RKO (cell line): Measurements from ENCODE around the gene YIF1B.
"Not testable (repeated sequence)": the region's sequence is repeated elsewhere in the genome, so short reads cannot be mapped to it uniquely, and the experiment has no call there.

Source experiments
- DNase-seq: peaks from one replicate; pipeline ENCODE4 v3.0.0-alpha.2; 2016; ENCODE audit warnings: low spot score

The YIF1B gene, protein sequence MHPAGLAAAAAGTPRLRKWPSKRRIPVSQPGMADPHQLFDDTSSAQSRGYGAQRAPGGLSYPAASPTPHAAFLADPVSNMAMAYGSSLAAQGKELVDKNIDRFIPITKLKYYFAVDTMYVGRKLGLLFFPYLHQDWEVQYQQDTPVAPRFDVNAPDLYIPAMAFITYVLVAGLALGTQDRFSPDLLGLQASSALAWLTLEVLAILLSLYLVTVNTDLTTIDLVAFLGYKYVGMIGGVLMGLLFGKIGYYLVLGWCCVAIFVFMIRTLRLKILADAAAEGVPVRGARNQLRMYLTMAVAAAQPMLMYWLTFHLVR

GRCh38 chr19:38315657-38316476, at the start of gene YIF1B:
Gene YIF1B (minus strand): TSS chr19:38315947. CDS start chr19:38315917, 30 bp downstream.
- peak; percentile 98 for DNase-seq

DNA sequence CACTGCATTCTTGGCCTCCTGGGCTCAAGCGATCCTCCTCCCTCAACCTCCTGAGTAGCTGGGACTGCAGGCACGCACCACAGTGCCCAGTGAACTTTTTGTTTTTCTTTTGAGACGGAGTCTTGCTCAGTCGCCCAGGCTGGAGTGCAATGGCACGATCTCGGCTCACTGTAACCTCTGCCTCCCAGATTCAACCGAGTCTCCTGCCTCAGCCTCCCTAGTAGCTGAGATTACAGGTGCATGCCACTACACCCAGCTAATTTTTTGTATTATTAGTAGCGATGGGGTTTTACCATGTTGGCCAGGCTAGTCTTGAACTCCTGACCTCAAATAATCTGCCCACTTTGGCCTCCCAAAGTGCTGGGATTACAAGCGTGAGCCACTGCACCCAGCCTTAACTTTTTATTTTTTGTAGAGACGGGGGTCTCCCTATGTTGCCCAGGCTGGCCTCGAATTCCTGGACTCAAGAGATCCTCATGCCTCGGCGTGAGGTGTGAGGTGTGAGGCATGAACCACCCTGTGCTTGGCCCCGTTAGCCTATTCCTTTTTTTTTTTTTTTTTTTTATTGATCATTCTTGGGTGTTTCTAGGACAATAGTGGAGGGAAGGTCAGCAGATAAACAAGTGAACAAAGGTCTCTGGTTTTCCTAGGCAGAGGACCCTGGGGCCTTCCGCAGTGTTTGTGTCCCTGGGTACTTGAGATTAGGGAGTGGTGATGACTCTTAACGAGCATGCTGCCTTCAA, 47.4 kb upstream of the YIF1B start:
- not testable (repeated sequence) for DNase-seq

DNA sequence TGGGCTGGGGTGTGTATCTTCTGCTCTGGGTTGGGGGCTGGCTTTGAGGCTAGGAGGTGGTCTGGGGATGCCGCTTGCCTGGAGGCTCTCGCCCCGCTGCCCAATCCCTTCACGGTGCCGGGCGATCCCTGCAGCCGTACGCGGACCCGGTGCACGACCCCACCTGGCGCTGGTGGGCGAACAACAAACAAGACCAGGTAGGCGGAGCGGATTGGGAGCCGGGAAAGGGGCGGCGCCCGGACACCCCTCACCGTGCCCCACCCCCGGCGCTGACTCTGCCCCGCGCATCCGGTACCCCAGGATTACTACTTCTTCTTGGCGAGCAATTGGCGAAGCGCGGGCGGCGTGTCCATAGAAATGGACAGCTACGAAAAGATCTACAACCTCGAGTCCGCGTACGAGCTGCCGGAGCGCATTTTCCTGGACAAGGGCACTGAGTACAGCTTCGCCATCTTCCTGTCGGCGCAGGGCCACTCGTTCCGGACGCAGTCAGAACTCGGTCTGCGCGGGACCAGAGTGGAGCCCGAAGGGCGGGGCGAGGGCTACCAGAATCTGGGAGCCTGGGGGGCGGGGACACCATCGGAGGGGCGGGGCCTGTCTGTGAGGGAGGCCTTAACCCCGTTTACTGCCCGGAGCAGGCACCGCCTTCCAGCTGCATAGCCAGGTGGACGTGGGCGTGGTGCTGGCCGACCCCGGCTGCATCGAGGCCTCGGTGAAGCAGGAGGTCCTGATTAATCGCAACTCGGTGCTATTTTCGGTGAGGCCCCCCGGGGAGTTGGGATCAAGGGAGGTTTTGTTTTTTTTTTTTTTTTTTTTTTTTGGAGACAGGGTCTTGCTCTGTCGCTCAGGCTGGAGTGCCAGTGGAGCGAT, 46.6 kb upstream of the YIF1B start:
- DNase-seq, result peak; percentile 75

DNA sequence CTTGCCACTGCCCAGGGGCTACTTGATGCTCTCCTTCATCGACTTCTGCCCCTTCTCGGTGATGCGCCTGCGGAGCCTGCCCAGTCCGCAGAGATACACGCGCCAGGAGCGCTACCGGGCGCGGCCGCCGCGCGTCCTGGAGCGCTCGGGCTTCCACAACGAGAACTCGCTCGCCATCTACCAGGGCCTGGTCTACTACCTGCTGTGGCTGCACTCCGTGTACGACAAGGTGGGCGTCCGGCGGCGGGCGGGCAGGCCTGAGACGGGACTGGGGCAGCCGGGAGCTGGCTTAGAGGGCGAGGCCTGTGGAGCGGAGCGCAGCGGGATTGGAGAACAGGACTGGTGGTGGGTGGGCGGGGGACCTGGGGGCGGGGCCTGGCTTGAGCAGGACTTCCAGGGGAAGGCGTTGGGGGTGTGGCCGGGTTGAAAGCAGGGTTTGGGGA, 45.9 kb upstream of the YIF1B start:
- peak; percentile 73 for DNase-seq

- no peak for DNase-seq
Observed at GRCh38 chr19:38360839-38361631, 45.3 kb upstream of the YIF1B start.

GRCh38 chr19:38360351-38360750, 44.6 kb upstream of the YIF1B start:
- no peak for DNase-seq

GRCh38 chr19:38359242-38360021, 43.7 kb upstream of the YIF1B start:
- no peak for DNase-seq

- no peak for DNase-seq
Observed at GRCh38 chr19:38358071-38358470, 42.3 kb upstream of the YIF1B start.

GRCh38 chr19:38355728-38356725, 40.3 kb upstream of the YIF1B start:
- DNase-seq, result no peak

DNA sequence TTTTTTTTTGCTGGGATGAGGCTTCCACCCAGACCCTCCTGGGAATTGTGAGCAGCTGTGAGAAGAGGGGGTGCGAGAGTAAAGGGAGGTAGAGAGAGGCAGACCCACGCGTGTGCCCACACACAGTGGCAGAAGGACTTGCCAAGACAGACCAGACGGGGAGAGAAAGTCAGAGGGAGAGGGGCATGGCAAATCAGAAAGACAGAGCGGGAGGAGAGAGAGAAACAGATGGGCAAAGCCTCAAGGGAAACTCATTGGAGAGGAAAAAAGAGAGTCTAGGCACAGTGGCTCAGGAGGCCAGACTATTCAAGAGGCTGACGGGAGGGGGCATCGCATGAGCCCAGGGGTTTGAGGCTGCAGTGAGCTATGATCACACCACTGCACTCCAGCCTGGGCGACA, 36.9 kb upstream of the YIF1B start:
- DNase-seq, result no peak

GRCh38 chr19:38351865-38352395, 36.2 kb upstream of the YIF1B start:
- no peak for DNase-seq

DNA sequence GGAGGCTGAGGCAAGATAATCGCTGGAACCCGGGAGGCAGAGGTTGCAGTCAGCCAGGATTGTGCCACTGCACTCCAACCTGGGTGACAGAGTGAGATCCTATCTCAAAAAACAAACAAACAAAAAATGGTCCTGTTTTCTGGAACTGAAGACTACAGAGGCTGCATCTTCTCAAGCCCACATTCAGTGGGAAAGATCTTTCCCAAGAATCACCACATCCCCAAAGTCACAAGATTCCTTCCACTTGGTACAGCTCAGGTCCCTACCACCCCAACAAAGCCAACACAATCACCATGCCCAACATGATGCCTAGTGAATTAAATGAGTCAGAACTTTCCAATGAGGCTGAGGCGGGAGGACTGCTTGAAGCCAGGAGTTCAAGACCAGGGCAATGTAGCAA, 35.1 kb upstream of the YIF1B start:
- no peak for DNase-seq

- DNase-seq, result no peak
Observed at GRCh38 chr19:38346837-38347236, 31.1 kb upstream of the YIF1B start.

DNA sequence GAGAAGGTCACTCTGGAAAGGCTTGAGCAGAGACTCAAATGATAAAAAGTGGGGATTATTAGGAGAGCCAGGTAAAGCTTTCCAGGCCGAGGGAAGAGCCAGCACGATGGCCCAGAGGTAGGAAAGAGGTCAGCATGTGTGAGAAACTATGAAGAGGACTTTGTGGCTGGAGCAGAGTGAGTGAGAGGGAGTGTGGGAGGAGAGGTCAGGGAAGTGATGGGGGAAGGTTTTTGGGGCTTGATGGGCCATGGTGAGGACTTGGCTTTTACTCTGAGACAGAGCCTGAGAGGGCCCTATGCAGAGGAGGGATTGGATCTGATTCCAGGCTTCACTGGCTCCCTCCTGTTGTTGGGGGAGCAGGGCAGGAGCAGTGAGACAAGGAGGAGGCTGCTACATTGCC, 25.2 kb upstream of the YIF1B start:
- no peak for DNase-seq

DNA sequence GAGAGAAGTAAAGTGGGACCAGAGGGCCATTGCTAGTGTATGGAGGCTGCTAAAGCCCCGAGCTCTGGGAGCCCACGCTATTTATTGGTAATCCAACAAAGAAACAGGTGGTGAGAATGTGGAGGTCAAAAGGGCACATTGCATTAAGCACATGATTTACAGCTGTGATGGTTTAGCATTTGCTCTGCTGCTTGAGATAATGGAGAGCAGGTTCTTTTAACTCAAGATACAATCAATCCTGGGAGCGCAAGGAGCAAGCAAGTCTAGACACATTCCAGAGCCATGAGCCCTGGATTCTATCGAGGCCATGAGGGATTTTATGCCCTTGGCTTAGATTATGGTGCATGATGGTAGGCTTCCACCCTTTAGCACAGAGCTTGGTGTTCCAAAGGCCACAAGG, 23.3 kb upstream of the YIF1B start:
- DNase-seq, result not testable (repeated sequence)

GRCh38 chr19:38337360-38337653, 21.6 kb upstream of the YIF1B start:
- no peak for DNase-seq

DNA sequence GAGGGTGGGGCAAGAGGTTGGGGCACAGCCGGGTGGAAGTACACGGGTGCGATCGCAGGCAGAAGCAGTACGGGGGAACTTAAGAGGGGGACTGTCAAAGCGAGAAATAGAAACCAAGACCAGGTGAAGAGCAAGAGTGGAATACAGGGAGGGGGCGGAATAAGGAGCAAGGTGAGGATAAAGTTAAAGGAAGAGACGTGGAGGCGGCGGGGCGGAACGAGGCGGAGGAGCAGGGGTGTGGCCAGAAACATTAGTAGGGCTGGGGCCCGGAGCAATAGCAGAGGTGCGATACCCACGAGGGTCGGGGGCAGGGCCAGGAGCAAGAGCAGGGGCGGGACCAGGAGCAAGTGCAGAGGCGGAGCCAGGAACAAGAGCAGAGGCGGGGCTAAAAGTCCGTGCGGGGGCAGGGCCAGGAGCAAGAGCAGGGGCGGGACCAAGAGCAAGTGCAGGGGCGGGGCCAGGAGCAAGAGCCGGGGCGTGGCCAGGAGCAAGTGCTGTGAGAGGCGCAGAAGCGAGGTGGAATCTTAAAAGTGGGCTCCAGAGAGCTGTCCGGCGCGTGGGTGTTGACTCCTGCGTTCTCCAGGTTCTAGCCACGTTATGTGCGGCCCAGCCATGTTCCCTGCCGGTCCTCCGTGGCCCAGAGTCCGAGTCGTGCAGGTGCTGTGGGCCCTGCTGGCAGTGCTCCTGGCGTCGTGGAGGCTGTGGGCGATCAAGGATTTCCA, 21.1 kb upstream of the YIF1B start:
- peak; percentile 95 for DNase-seq
